ENCODE data around the gene CAVIN3. TPM values are rescaled to one million over a fixed set of nuclear protein-coding genes. Genes with fewer than 3 reads are reported as not detected.
"Not testable (repeated sequence)": the region's sequence is repeated elsewhere in the genome, so short reads cannot be mapped to it uniquely, and the experiment has no call there.

Gene CAVIN3
- total RNA-seq, 2 experiments from 2014 or later: 0.27 TPM; not detected in 1

DNA sequence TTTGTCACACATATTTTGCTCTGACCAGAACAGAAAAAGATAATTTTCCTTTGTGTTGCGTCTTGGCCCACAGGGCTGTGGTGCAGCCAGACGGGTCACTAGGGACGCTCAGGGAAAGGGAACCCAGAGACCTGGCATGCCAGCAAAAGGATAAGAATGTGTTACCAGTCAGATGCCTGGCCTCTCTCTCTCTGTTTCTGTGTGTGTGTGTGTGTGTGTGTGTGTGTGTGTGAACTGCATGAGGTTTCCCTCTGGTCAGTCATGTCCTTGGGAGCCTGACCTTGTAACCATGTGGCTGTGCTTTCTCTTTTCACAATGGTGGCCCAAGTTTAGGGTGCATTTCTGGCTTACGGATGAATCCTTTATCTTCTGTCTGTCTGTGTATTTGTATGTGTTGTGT lies 35.3 kb downstream of the CAVIN3 start:
- Histone ChIP-seq H3K4me3 (ENCODE audit: low read length) (no peak overlapping the region), H3K36me3 (ENCODE audit: insufficient read depth, low read length) (no peaks in the 10 kb centered on the region), H3K4me1 (ENCODE audit: insufficient read depth, low read length) (no peaks in the 10 kb centered on the region), H3K9me3 (ENCODE audit: control insufficient read depth in 1 of 2, insufficient read depth in 1 of 2, low read length in 2 of 2) (no peaks in the 10 kb centered on the region), H3K27ac (ENCODE audit: low read depth in 1 of 2, low read length in 2 of 2) (no peak overlapping the region), H3K27me3 (ENCODE audit: control insufficient read depth in 1 of 2, insufficient read depth in 2 of 2, low read length in 2 of 2) (peaks cover 6 to 26% of the 10 kb centered on the region in 2 experiments)
- Mint-ChIP-seq H3K27ac (no peak overlapping the region), H3K27me3 (peaks cover 74% of the 10 kb centered on the region), H3K36me3 (ENCODE audit: low read depth) (no peaks in the 10 kb centered on the region), H3K4me3 (no peak overlapping the region), H3K4me1 (ENCODE audit: low read depth) (no peaks in the 10 kb centered on the region), H3K9me3 (no peaks in the 10 kb centered on the region)
- POLR2A ChIA-PET: no interaction called here
- ATAC-seq (ENCODE audit: poor library complexity): no peak
- CTCF ChIA-PET: no interaction called here
- no peak for DNase-seq
- TF ChIP-seq, protein P1, sequence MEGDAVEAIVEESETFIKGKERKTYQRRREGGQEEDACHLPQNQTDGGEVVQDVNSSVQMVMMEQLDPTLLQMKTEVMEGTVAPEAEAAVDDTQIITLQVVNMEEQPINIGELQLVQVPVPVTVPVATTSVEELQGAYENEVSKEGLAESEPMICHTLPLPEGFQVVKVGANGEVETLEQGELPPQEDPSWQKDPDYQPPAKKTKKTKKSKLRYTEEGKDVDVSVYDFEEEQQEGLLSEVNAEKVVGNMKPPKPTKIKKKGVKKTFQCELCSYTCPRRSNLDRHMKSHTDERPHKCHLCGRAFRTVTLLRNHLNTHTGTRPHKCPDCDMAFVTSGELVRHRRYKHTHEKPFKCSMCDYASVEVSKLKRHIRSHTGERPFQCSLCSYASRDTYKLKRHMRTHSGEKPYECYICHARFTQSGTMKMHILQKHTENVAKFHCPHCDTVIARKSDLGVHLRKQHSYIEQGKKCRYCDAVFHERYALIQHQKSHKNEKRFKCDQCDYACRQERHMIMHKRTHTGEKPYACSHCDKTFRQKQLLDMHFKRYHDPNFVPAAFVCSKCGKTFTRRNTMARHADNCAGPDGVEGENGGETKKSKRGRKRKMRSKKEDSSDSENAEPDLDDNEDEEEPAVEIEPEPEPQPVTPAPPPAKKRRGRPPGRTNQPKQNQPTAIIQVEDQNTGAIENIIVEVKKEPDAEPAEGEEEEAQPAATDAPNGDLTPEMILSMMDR (IDR thresholded peaks at IDR 0.05): no peak
- intact Hi-C loops (cut with DNase I, micrococcal nuclease): no loop called here

DNA sequence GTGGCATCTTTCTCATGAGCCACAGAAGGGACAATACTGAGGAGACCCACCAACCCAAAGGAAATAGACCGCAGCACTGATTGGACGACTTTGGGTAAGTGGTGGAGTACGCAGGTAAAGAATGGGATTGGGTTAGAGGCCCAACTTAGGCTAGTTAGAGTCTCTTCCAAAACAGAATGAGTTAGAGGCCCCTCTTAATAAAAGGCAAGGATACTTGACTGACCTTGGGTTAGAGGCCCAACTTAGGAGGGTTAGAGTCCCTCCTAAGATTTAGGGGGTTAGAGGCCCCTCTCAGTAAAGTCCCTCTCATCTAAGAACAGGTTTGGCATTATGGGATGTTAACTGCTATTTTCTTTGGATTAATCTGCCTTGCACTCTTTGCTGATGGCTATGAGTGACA lies 36.1 kb downstream of the CAVIN3 start:
- Mint-ChIP-seq H3K4me1 (ENCODE audit: low read depth) (no peaks in the 10 kb centered on the region), H3K4me3 (no peak overlapping the region), H3K36me3 (ENCODE audit: low read depth) (no peaks in the 10 kb centered on the region), H3K27me3 (peaks cover 69% of the 10 kb centered on the region), H3K27ac (no peak overlapping the region), H3K9me3 (no peaks in the 10 kb centered on the region)
- POLR2A ChIA-PET: no interaction called here
- no peak overlapping the region for H3K4me3 ChIP-seq (ENCODE audit: low read length)
- intact Hi-C loops (cut with DNase I, micrococcal nuclease): no loop called here
- DNase-seq: no peak
- H3K27me3 ChIP-seq (ENCODE audit: control insufficient read depth in 1 of 2, insufficient read depth in 2 of 2, low read length in 2 of 2): peaks cover 6 to 26% of the 10 kb centered on the region in 2 experiments
- H3K36me3 ChIP-seq (ENCODE audit: insufficient read depth, low read length): no peaks in the 10 kb centered on the region
- CTCF ChIA-PET: no interaction called here
- H3K4me1 ChIP-seq (ENCODE audit: insufficient read depth, low read length): no peaks in the 10 kb centered on the region
- no peak overlapping the region for H3K27ac ChIP-seq (ENCODE audit: low read depth in 1 of 2, low read length in 2 of 2)
- TF ChIP-seq, protein P1 (IDR thresholded peaks at IDR 0.05): no peak
- no peaks in the 10 kb centered on the region for H3K9me3 ChIP-seq (ENCODE audit: control insufficient read depth in 1 of 2, insufficient read depth in 1 of 2, low read length in 2 of 2)
- no peak for ATAC-seq (ENCODE audit: poor library complexity)

DNA sequence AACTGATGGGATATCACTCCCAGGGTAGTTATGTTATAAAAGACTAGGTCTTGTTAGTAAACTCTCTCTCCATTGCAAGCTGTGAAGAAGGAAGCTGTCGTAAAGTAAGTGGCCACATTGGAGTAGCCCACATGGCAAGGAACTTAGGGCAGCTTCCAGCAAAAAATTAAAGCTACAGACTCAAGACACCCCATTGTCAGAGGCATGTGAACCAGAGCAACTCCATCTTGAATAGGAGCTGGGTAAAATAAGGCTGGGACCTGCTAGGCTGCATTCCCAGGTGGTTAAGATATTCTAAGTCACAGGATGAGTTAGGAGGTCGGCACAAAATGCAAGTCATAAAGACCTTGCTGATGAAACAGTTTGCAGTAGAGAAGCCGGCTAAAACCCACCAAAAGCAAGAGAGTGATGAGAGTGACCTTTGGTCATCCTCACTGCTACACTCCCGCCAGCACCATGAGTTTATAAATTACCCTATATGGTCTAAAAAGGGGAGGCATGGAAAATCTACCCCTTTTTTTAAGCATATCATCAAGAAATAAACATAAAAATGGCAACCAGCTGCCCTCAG lies 36.8 kb downstream of the CAVIN3 start:
- Histone ChIP-seq H3K9me3 (ENCODE audit: control insufficient read depth in 1 of 2, insufficient read depth in 1 of 2, low read length in 2 of 2) (no peaks in the 10 kb centered on the region), H3K4me1 (ENCODE audit: insufficient read depth, low read length) (no peaks in the 10 kb centered on the region), H3K27ac (ENCODE audit: low read depth in 1 of 2, low read length in 2 of 2) (no peak overlapping the region), H3K4me3 (ENCODE audit: low read length) (no peak overlapping the region), H3K27me3 (ENCODE audit: control insufficient read depth in 1 of 2, insufficient read depth in 2 of 2, low read length in 2 of 2) (peaks cover 6 to 26% of the 10 kb centered on the region in 2 experiments), H3K36me3 (ENCODE audit: insufficient read depth, low read length) (no peaks in the 10 kb centered on the region)
- TF ChIP-seq, protein P1 (IDR thresholded peaks at IDR 0.05): no peak
- peaks cover 69% of the 10 kb centered on the region for H3K27me3 Mint-ChIP-seq
- no peaks in the 10 kb centered on the region for H3K4me1 Mint-ChIP-seq (ENCODE audit: low read depth)
- H3K4me3 Mint-ChIP-seq: no peak overlapping the region
- ChIA-PET POLR2A (no interaction called here), CTCF (interaction anchor here (1.2 kb wide), 1 partner anchor 79 kb away, joined by 3 read pairs; no protein-coding TSS in a partner anchor)
- no peaks in the 10 kb centered on the region for H3K36me3 Mint-ChIP-seq (ENCODE audit: low read depth)
- ATAC-seq (ENCODE audit: poor library complexity): no peak
- DNase-seq: no peak
- intact Hi-C loops (cut with DNase I, micrococcal nuclease): no loop called here
- no peak overlapping the region for H3K27ac Mint-ChIP-seq
- H3K9me3 Mint-ChIP-seq: no peaks in the 10 kb centered on the region

DNA sequence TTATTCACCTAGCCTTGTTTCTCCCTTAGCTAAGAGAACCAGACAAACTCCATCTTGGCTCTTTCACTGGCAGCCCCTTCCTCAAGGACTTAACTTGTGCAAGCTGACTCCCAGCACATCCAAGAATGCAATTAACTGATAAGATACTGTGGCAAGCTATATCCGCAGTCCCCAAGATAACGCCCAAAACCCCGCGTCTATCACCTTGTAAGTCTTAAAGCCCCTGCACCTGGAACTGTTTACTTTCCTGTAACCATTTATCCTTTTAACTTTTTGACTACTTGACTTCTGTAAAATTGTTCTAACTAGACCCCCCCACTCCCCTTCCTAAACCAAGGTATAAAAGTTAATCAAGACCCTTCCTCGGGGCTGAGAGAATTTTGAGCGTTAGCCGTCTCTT lies 39.5 kb downstream of the CAVIN3 start:
- H3K27ac ChIP-seq (ENCODE audit: low read depth in 1 of 2, low read length in 2 of 2); H3K27ac Mint-ChIP-seq; POLR2A ChIA-PET; H3K9me3 ChIP-seq (ENCODE audit: control insufficient read depth in 1 of 2, insufficient read depth in 1 of 2, low read length in 2 of 2); H3K4me3 Mint-ChIP-seq; DNase-seq; H3K36me3 ChIP-seq (ENCODE audit: insufficient read depth, low read length); H3K4me1 Mint-ChIP-seq (ENCODE audit: low read depth); CTCF ChIA-PET; H3K36me3 Mint-ChIP-seq (ENCODE audit: low read depth); H3K4me1 ChIP-seq (ENCODE audit: insufficient read depth, low read length); H3K4me3 ChIP-seq (ENCODE audit: low read length); H3K9me3 Mint-ChIP-seq; intact Hi-C loops (cut with DNase I, micrococcal nuclease); ATAC-seq (ENCODE audit: poor library complexity): not testable (repeated sequence)
- peaks cover 6 to 18% of the 10 kb centered on the region in 2 experiments for H3K27me3 ChIP-seq (ENCODE audit: control insufficient read depth in 1 of 2, insufficient read depth in 2 of 2, low read length in 2 of 2)
- H3K27me3 Mint-ChIP-seq: peaks cover 79% of the 10 kb centered on the region

Data from CD4-positive, alpha-beta T cell (primary cell).